ENCODE data around the gene SOAT2. TPM values are rescaled to one million over a fixed set of nuclear protein-coding genes. Genes with fewer than 3 reads are reported as not detected.

SOAT2 gene
- polyA plus RNA-seq, 2 of the 4 experiments (the other 2 are of a cell fraction) = 0.09 to 0.14 TPM

- ChIA-PET CTCF (interaction anchor here (0.6 to 45.5 kb wide), 12 partner anchors 7 to 734 kb away, joined by 3 to 1424 read pairs (median 4); partner anchors contain the start of genes IGFBP6, SOAT2, SPRYD3 and TNS2), POLR2A (interaction anchor here (0.8 kb wide), 1 partner anchor 108 kb away, joined by 4 read pairs; the partner anchor contains the start of genes CSAD and ZNF740)
- DNase-seq (ENCODE audit: low read depth in 1 of 2, low spot score in 1 of 2) (no peak), FAIRE-seq (no peak), ATAC-seq (no peak)
- Histone ChIP-seq H3K4me2 (no peak overlapping the region), H3K4me1 (peaks cover 12% of the 10 kb centered on the region), H3K27ac (peak overlapping the region in 1 of 2 experiments; percentile 38; a peak in 1 of 6 replicates), H3K9me3 (no peaks in the 10 kb centered on the region), H3K4me3 (no peak overlapping the region)
- no peak for TF ChIP-seq NR3C1 (IDR thresholded peaks at IDR 0.05)
- no peak for TF ChIP-seq ZSCAN20 (CRISPR knock-in tag; IDR thresholded peaks at IDR 0.05)
- TF ChIP-seq, protein P1, sequence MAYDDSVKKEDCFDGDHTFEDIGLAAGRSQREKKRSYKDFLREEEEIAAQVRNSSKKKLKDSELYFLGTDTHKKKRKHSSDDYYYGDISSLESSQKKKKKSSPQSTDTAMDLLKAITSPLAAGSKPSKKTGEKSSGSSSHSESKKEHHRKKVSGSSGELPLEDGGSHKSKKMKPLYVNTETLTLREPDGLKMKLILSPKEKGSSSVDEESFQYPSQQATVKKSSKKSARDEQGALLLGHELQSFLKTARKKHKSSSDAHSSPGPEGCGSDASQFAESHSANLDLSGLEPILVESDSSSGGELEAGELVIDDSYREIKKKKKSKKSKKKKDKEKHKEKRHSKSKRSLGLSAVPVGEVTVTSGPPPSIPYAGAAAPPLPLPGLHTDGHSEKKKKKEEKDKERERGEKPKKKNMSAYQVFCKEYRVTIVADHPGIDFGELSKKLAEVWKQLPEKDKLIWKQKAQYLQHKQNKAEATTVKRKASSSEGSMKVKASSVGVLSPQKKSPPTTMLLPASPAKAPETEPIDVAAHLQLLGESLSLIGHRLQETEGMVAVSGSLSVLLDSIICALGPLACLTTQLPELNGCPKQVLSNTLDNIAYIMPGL (CRISPR knock-in tag; IDR thresholded peaks at IDR 0.05; ENCODE audit: borderline replicate concordance) = no peak
- TF ChIP-seq ZC3H11A (IDR thresholded peaks at IDR 0.05) = no peak
- no peak for TF ChIP-seq CEBPB (IDR thresholded peaks at IDR 0.05)
- no peak for TF ChIP-seq SMC3 (IDR thresholded peaks at IDR 0.05)
- no peak for TF ChIP-seq TP53 (CRISPR knock-in tag; IDR thresholded peaks at IDR 0.05)
- no peak for TF ChIP-seq POLR2A (IDR thresholded peaks at IDR 0.05; ENCODE audit: low read length)
- TF ChIP-seq RFX5 (IDR thresholded peaks at IDR 0.05) = no peak
- TF ChIP-seq JUN (IDR thresholded peaks at IDR 0.05) = no peak
- TF ChIP-seq MYC (IDR thresholded peaks at IDR 0.05; ENCODE audit: borderline replicate concordance, low read length) = no peak
- no peak for TF ChIP-seq CHD2 (IDR thresholded peaks at IDR 0.05; ENCODE audit: low read length, partially characterized antibody)
- no peak for TF ChIP-seq HOXA7 (CRISPR knock-in tag; IDR thresholded peaks at IDR 0.05)
- no peak for TF ChIP-seq EP300 (IDR thresholded peaks at IDR 0.05)
- no peak for TF ChIP-seq REST (IDR thresholded peaks at IDR 0.05)
- TF ChIP-seq GATA3 (IDR thresholded peaks at IDR 0.05; ENCODE audit: borderline replicate concordance) = no peak
- TF ChIP-seq, protein P2, sequence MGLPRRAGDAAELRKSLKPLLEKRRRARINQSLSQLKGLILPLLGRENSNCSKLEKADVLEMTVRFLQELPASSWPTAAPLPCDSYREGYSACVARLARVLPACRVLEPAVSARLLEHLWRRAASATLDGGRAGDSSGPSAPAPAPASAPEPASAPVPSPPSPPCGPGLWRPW (IDR thresholded peaks at IDR 0.05) = no peak
- WGBS (ENCODE audit: missing lambda C conversion rate) = 74% methylated on average over 11 of the region's 11 CpGs
Measured at GRCh38 chr12:53071591-53072551, 31.4 kb upstream of the SOAT2 start.

DNA sequence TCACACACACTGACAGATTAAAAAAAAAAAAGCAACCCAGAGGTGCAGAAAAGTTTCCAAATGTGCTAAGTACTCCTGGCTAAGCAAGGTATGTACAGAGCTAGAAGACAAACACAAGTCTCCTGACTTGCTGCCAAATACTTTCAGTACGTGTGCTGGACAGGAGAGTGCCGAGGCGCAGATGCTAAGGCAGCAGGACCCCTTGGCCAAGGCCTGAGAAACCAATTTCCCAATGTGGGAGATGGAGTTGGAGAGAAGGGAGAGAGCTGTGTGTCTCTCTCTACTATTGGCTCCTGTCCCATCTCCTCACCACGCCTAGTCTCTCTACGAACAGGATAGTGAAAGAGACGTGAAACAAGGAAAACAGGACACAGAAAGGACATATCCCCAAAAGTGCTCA is 29.4 kb upstream of the SOAT2 start:
- no peak overlapping the region for H3K4me3 ChIP-seq
- DNase-seq (ENCODE audit: low read depth in 1 of 2, low spot score in 1 of 2) (no peak), FAIRE-seq (no peak), ATAC-seq (no peak)
- H3K4me1 ChIP-seq = peaks cover 19% of the 10 kb centered on the region
- POLR2A ChIA-PET = no interaction called here
- CTCF ChIA-PET = interaction anchor here (0.8 to 45.5 kb wide), 5 partner anchors 9 to 139 kb away, joined by 3 to 1424 read pairs (median 4); partner anchors contain the start of genes IGFBP6, SOAT2, SPRYD3 and TNS2
- TF ChIP-seq RNF2 (IDR thresholded peaks at IDR 0.05; ENCODE audit: borderline replicate concordance, low read depth) (no peak), MYC (IDR thresholded peaks at IDR 0.05; ENCODE audit: borderline replicate concordance, low read length) (no peak)
- H3K27ac ChIP-seq = no peak overlapping the region
- no peak overlapping the region for H3K4me2 ChIP-seq
- no peaks in the 10 kb centered on the region for H3K9me3 ChIP-seq
- WGBS (ENCODE audit: missing lambda C conversion rate) = 87% methylated on average over 6 of the region's 6 CpGs
